NCI-H1694 (cell line): ENCODE data around the gene TAF7.
"Not testable (repeated sequence)": the region's sequence is repeated elsewhere in the genome, so short reads cannot be mapped to it uniquely, and the experiment has no call there.

Experiments
- DNase-seq: peaks from one replicate; lab custom pipeline; 2025; lab: John Stamatoyannopoulos, UW

The TAF7 gene

DNA sequence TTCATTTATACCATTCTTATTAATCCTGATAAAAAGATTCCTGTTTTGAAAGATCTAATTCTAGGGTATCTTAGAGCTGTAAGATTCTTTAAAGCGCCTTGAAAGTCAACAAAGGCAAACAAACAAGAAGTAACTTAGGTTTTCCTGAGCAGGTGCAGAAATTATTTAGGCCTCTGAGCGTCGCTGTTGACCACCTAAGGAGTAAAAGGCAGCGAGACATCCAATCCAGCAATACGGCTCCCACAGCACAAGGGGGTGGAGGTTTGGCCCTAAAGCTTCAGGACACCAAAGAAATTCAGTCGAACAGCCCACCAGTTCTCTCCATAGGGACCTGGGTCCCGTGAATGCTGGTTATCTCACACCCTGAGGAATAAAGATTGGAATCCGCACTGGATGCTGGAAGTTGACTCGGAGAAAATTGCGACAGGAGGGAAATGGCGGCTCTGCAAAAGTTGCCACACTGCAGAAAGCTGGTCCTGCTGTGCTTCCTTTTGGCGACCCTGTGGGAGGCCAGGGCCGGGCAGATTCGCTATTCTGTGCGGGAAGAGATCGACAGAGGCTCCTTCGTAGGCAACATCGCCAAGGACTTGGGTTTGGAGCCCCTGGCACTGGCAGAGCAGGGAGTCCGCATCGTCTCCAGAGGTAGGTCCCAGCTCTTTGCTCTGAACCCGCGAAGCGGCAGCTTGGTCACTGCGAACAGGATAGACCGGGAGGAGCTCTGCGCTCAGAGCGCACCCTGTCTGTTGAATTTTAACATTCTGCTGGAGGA is 18.1 kb upstream of the TAF7 start, which contains the start of gene PCDHGA2:
TSS of gene PCDHGA2 (plus strand) at position 223 of the 769 bp plus-strand sequence.
- DNase-seq: no peak

GRCh38 chr5:141332571-141332970 is 12.0 kb upstream of the TAF7 start:
- DNase-seq: not testable (repeated sequence)

DNA sequence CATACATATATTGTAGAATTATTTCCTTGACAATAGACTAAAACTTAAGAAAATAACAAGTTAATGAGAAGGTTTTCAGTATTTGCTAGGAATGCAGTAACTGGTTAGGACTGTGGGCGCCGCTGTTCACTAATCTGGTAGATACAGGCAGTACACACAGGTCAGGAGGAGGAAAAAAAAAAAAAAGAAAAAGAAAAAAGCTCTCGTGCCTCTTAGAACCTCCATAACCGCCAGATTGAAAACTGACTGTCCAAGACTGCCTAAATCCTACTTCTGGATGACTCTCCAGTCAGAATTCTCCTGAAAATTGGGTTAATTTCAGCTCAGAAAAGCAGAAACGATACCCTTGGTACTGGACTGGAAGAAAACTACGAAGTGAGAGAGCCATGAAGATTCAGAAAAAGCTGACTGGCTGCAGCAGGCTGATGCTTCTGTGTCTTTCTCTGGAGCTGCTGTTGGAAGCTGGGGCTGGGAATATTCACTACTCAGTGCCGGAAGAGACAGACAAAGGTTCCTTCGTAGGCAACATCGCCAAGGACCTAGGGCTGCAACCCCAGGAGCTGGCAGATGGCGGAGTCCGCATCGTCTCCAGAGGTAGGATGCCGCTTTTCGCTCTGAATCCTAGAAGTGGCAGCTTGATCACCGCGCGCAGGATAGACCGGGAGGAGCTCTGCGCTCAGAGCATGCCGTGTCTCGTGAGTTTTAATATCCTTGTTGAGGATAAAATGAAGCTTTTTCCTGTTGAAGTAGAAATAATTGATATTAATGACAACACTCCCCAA is 9.9 kb upstream of the TAF7 start, which contains the start of gene PCDHGA1:
TSS of gene PCDHGA1 (plus strand) at position 216 of the 782 bp plus-strand sequence.
- peak; percentile 34 for DNase-seq

DNA sequence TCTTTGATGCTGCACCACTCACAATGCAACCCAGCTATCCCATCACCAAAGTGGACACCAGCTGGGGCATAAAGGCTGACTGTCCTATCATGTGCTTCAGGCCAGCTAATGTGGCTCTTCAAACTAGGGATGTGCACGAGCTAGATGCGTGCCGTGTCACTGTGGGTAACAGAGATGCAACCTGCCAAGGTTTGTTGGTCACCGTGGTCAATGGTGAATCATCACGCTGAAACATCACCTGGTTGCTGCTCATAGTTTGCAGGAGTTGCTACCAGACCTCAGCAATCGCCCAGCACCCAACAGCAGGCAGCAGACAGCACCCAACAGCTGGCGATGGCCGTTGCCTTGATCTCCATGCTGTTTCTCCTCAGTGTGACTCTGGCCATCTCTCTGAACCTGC is 7.6 kb upstream of the TAF7 start:
- no peak for DNase-seq

- no peak for DNase-seq
Observed at GRCh38 chr5:141326088-141326854, 5.7 kb upstream of the TAF7 start.

DNA sequence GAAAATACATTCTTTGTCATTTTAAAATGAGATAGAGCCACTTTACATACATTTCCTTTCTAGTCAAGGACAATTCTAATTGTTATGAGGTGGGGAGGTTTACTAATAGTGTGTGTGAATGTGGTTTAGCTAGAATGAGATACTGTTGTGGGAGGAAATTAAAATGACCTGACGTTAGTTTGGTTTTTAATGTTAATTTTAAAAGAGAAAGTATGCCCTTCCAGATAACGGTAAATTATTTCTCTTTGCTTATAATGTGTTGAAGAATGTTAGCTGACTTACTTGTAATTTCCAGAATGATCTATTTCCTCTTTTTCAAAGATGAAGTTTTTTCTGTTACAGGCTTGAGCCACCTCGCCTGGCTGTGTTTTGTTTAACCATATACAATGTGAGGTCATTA is 1.7 kb upstream of the TAF7 start:
- no peak for DNase-seq

DNA sequence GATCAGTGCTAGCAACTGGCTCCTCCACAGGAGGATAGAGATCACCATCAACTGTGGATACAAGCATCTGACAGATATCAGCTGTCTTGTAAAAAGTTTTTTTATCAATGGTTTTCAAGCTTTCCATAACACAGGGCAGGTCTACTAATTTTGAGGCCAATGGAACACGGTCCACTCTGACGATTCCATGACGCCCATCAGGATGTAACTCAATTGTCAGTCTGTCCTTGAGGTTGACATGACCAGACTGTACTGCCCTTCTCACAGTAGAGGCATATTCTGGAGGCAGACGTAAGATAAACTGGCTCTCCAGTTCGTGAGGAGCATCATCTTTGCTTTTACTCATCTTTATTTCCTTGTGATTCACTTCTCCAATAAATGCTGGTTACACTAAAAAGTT is 885 bp downstream of the TAF7 start:
- no peak for DNase-seq

DNA sequence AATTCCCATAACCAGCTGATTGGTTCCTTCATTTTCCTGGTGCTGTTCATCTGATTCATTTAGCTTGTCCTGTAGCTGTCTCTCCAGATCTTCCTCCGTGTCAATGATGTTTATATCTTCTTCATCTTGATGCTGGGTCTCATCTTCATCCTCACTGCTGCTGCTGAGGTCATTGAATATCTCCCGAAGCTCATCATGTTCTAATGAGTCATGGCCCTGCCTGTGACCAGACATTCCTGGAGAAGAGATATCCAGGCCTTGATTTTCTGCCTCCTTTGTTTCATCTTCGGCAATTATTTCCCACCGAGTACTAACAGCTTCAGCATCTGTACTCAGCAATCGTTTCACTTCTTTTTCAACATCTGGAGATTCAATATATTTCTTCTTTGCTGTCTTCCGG is 1.4 kb downstream of the TAF7 start:
- no peak for DNase-seq

GRCh38 chr5:141316963-141317362 is 3.6 kb downstream of the TAF7 start:
- not testable (repeated sequence) for DNase-seq

DNA sequence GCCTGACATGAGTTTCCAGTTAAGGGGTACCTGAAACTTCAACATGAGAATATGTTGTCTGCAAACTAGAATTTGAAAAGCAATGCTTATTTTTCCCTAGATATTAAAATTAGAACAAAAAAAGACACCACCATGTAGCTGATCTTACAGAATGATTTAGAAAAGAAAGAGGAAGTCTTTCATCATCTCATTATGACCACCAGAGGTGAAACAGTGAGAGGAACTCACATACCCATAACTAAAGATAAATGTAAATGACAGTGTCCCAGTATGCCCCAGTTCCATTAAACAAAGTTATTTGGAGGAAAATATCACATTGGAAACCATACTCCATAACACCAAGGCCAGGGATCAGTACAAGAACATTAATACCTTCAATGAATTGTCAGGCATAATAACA is 6.9 kb downstream of the TAF7 start:
- no peak for DNase-seq

- DNase-seq: no peak
Observed at GRCh38 chr5:141306630-141307029, 14.0 kb downstream of the TAF7 start.

GRCh38 chr5:141303756-141304155 is 16.8 kb downstream of the TAF7 start, which contains the start of gene SLC25A2:
SLC25A2 (minus strand) TSS chr5:141304049; CDS start chr5:141303865, 184 bp downstream.
- no peak for DNase-seq

DNA sequence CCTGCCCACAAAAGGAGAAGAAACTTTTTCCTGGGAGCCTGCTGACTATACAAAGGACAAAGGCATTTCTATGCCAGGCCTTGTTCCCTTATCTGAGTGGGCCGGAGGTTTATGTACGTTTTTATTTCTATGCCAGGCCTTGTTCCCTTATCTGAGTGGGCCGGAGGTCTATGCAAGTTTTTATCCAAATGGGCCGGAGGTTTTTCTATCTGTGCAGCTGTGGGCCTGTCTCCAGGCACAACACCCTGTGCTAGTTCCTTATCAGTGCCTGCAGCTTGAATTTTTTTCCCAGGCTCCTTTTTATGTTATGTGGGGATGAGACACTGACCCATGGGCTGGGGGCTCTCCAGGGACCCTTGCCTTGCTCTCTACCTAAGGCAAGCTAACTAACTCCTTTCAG is 22.2 kb downstream of the TAF7 start:
- no peak for DNase-seq

- peak; percentile 20 for DNase-seq
Observed at GRCh38 chr5:141272906-141273305, 47.7 kb downstream of the TAF7 start.

DNA sequence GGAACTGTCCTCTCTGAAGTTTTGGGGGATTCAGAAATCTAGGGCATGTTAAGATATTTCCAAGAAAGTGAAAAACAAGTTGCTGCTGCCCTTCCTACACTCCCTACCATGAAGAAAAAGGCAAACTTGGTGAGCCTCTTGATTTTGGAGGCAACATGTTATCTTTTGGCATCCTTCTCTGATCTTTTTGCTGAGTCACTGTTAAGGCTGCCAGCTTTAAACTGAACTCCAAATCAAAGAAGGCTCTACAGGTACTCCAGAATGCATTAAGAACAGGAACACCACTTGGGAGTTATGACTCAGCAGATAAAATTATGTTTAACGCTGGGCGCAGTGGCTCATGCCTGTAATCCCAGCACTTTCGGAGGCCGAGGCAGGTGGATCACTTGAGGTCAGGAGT is 51.4 kb downstream of the TAF7 start:
- DNase-seq: no peak
